Panc1 (cell line): ENCODE measurements around the gene PRR19. TPM values are rescaled to one million over a fixed set of nuclear protein-coding genes. Genes with fewer than 3 reads are reported as not detected.

ENCODE experiments used
- ATAC-seq: fragments of 200-7000 bp; cut with Tn5 transposase; 2 replicates; pipeline ENCODE4 v1.9.1; 2020; ENCODE audit warnings: mild to moderate bottlenecking, moderate library complexity
- BruUV-seq: library from RNA; stranded (reverse); fragments of 400-500 nt; replicated peaks from 2 replicates; lab custom pipeline; 2021; lab: Mats Ljungman, UMichigan
- CTCF ChIA-PET: fragments of 300-600 bp; sonication (Branson Sonifier 250); formaldehyde crosslinking; loops from one replicate; lab custom pipeline; 2022; ENCODE audit warnings: antibody characterized with exemption; lab: Charles Lee
- POLR2A ChIA-PET: fragments of 300-600 bp; sonication (Branson Sonifier 250); formaldehyde crosslinking; loops from one replicate; lab custom pipeline; 2022; ENCODE audit warnings: antibody characterized with exemption; lab: Charles Lee
- DNase-seq: peaks from one replicate; pipeline ENCODE4 v3.0.0-alpha.2; 2010; ENCODE audit warnings: low read depth, low spot score
- H3K27ac ChIP-seq: 2 replicates; pipeline ENCODE4 v1.5.1; 2011; ENCODE audit warnings: mild to moderate bottlenecking, low read length, inconsistent platforms
- H3K27me3 ChIP-seq: fragments of 200-500 bp; sonication (Bioruptor generic); 2 replicates; pipeline ENCODE4 v1.6.0; 2014; ENCODE audit warnings: low read length, inconsistent platforms; ENCODE audit not compliant: control insufficient read depth, insufficient read depth
- H3K36me3 ChIP-seq: fragments of 200-500 bp; sonication (Bioruptor generic); 2 replicates; pipeline ENCODE4 v1.5.1; 2014; ENCODE audit warnings: inconsistent platforms, mild to moderate bottlenecking, low read length, moderate library complexity; ENCODE audit not compliant: control insufficient read depth, insufficient read depth
- H3K4me1 ChIP-seq: 2 replicates; pipeline ENCODE4 v1.5.1; 2011; ENCODE audit warnings: inconsistent platforms, mild to moderate bottlenecking, low read length, moderate library complexity; ENCODE audit not compliant: control insufficient read depth, insufficient read depth
- H3K4me3 ChIP-seq, 2 experiments: 2 replicates each; pipeline ENCODE4 v1.5.1; 2011 to 2012; ENCODE audit warnings: low read depth in 2 of 2, low read length in 2 of 2, mild to moderate bottlenecking in 2 of 2, inconsistent platforms in 1 of 2, moderate library complexity in 1 of 2
- H3K9me3 ChIP-seq: fragments of 200-500 bp; sonication (Bioruptor generic); 2 replicates; pipeline ENCODE4 v1.5.1; 2014; ENCODE audit warnings: low read depth, mild to moderate bottlenecking, inconsistent platforms, low read length, moderate library complexity; ENCODE audit not compliant: control insufficient read depth, insufficient read depth
- POLR2AphosphoS5 ChIP-seq: IDR thresholded peaks from 2 replicates; pipeline ENCODE4 v1.6.1; 2012; ENCODE audit warnings: mild to moderate bottlenecking, low read depth, low read length, moderate library complexity
- SIN3A ChIP-seq: IDR thresholded peaks from 2 replicates; pipeline ENCODE4 v1.6.1; 2012; ENCODE audit warnings: low read depth, mild to moderate bottlenecking, low read length, moderate library complexity, borderline replicate concordance; ENCODE audit not compliant: insufficient read depth
- TCF7L2 ChIP-seq: IDR thresholded peaks from 2 replicates; pipeline ENCODE4 v1.6.1; 2011; ENCODE audit warnings: mild to moderate bottlenecking, low read depth, low read length, inconsistent platforms
- in situ Hi-C: cut with HindIII; loops from 2 replicates; pipeline ENCODE4 v1.10.0; 2016; ENCODE audit warnings: low sequenced_read_pairs, low pct_unique_long_range_greater_than_20kb
- intact Hi-C: fragments of 100-400 bp; cut with micrococcal nuclease; formaldehyde crosslinking; loops from one replicate; pipeline ENCODE4 v1.10.0; 2022; ENCODE audit not compliant: unreplicated experiment
- total RNA-seq: library from RNA; stranded (reverse); gene quantifications from one replicate; pipeline ENCODE4 v1.2.1, GENCODE V29; 2021; ENCODE audit not compliant: unreplicated experiment
- TF ChIP-seq, protein P1 (sequence below), 2 experiments: IDR thresholded peaks; 2 replicates each; pipeline ENCODE4 v1.6.1; 2011 to 2012; ENCODE audit warnings: low read depth in 2 of 2, control low read depth in 1 of 2, low read length in 1 of 2, mild to moderate bottlenecking in 1 of 2, moderate library complexity in 1 of 2; ENCODE audit not compliant: insufficient read depth in 1 of 2
- TF ChIP-seq, protein P2 (sequence below): fragments of 450-650 bp; IDR thresholded peaks from 2 replicates; pipeline ENCODE4 v1.5.1; 2017; ENCODE audit warnings: mild to moderate bottlenecking

PRR19 gene
- total RNA-seq, 1 experiment from 2014 or later = 2.1 TPM

DNA sequence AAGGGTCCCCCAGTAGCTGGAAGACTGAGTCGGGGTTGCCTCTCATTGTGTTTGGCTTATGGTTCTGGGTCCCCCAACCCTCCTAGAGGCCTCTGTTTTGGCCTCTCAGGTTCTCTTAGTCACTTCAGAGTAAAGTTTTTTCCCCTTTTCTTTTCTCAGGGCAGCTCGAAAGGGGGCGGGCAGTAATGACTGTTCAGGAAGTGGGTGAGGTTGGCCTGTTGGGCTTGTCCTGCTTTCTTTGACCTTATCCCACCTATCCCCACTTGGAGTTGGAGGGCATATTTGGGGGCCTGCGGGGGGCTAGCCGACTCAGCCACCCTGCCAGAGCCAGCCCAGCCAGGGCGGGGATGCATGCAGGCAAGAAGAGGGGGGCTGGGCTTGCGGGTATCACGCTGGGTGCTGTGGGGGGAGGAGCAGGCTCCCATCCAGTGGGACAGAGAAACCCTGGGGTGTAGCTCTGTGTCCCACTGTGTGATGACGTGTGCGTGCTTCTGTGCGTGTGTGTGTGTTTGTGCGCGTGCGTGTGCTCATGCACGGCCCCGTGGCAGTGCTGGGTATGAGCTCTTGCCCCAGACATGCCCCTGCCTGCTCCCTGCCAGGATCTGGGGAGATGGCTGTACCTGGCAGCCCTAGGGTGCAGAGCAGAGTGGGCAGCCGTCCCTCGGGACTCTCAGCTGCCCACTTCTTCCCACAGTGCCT is 31.4 kb upstream of the PRR19 start:
- no peaks in the 10 kb centered on the region for H3K36me3 ChIP-seq
- ChIA-PET CTCF (no interaction called here), POLR2A (interaction anchor here (0.5 kb wide), 1 partner anchor 1265 kb away, joined by 4 read pairs; no protein-coding TSS in a partner anchor)
- in situ Hi-C loops (no loop called here), intact Hi-C loops (no loop called here)
- peaks cover 11% of the 10 kb centered on the region for H3K4me1 ChIP-seq
- no TSS peak for BruUV-seq
- no peaks in the 10 kb centered on the region for H3K27me3 ChIP-seq
- ATAC-seq (no peak), DNase-seq (no peak)
- H3K9me3 ChIP-seq = no peaks in the 10 kb centered on the region
- TF ChIP-seq, protein P1, sequence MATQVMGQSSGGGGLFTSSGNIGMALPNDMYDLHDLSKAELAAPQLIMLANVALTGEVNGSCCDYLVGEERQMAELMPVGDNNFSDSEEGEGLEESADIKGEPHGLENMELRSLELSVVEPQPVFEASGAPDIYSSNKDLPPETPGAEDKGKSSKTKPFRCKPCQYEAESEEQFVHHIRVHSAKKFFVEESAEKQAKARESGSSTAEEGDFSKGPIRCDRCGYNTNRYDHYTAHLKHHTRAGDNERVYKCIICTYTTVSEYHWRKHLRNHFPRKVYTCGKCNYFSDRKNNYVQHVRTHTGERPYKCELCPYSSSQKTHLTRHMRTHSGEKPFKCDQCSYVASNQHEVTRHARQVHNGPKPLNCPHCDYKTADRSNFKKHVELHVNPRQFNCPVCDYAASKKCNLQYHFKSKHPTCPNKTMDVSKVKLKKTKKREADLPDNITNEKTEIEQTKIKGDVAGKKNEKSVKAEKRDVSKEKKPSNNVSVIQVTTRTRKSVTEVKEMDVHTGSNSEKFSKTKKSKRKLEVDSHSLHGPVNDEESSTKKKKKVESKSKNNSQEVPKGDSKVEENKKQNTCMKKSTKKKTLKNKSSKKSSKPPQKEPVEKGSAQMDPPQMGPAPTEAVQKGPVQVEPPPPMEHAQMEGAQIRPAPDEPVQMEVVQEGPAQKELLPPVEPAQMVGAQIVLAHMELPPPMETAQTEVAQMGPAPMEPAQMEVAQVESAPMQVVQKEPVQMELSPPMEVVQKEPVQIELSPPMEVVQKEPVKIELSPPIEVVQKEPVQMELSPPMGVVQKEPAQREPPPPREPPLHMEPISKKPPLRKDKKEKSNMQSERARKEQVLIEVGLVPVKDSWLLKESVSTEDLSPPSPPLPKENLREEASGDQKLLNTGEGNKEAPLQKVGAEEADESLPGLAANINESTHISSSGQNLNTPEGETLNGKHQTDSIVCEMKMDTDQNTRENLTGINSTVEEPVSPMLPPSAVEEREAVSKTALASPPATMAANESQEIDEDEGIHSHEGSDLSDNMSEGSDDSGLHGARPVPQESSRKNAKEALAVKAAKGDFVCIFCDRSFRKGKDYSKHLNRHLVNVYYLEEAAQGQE (IDR thresholded peaks at IDR 0.05; ENCODE audit: insufficient read depth in 1 of 2, low read depth in 2 of 2, low read length in 1 of 2) = no peak
- TF ChIP-seq, protein P2, sequence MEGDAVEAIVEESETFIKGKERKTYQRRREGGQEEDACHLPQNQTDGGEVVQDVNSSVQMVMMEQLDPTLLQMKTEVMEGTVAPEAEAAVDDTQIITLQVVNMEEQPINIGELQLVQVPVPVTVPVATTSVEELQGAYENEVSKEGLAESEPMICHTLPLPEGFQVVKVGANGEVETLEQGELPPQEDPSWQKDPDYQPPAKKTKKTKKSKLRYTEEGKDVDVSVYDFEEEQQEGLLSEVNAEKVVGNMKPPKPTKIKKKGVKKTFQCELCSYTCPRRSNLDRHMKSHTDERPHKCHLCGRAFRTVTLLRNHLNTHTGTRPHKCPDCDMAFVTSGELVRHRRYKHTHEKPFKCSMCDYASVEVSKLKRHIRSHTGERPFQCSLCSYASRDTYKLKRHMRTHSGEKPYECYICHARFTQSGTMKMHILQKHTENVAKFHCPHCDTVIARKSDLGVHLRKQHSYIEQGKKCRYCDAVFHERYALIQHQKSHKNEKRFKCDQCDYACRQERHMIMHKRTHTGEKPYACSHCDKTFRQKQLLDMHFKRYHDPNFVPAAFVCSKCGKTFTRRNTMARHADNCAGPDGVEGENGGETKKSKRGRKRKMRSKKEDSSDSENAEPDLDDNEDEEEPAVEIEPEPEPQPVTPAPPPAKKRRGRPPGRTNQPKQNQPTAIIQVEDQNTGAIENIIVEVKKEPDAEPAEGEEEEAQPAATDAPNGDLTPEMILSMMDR = no peak
- TF ChIP-seq TCF7L2 = no peak
- no peak for TF ChIP-seq SIN3A
- TF ChIP-seq POLR2AphosphoS5 = no peak
- peak overlapping the region; percentile 69 to 72 for H3K4me3 ChIP-seq
- peak overlapping the region; percentile 65 for H3K27ac ChIP-seq

DNA sequence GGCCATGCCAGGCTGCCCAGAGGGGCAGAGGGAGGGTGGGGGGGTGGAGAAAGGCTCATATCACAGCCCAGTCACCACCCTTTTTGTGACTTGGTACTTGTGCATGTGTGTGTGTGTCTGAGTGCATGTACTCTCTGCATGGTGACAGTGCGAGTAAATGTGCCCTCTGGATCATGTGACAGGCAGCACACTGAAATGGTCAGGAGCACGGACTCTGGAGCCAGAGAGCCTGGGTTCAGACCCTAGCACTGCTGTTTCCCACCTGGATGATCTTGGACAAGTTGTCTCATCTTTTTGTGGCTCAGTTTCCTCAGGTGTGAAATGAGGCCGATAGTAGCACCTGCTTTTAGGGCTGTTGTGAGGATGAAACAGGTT is 30.9 kb upstream of the PRR19 start:
- intact Hi-C loops (no loop called here), in situ Hi-C loops (no loop called here)
- ATAC-seq (no peak), DNase-seq (no peak)
- no TSS peak for BruUV-seq
- H3K4me1 ChIP-seq = peaks cover 11% of the 10 kb centered on the region
- H3K4me3 ChIP-seq = no peak overlapping the region; a peak in 1 of 4 replicates
- no peaks in the 10 kb centered on the region for H3K27me3 ChIP-seq
- H3K36me3 ChIP-seq = no peaks in the 10 kb centered on the region
- ChIA-PET CTCF (no interaction called here), POLR2A (interaction anchor here (0.5 kb wide), 1 partner anchor 1265 kb away, joined by 4 read pairs; no protein-coding TSS in a partner anchor)
- no peak overlapping the region for H3K27ac ChIP-seq
- TF ChIP-seq SIN3A (no peak), TCF7L2 (no peak), POLR2AphosphoS5 (no peak)
- TF ChIP-seq, protein P1 (IDR thresholded peaks at IDR 0.05; ENCODE audit: insufficient read depth in 1 of 2, low read depth in 2 of 2, low read length in 1 of 2) = no peak
- TF ChIP-seq, protein P2 = no peak
- no peaks in the 10 kb centered on the region for H3K9me3 ChIP-seq
